ENCODE measurements around the gene CNOT1.

GRCh38 chr16:58507963-58508670, 121.5 kb downstream of the CNOT1 start:
- TF ChIP-seq CTCF (IDR thresholded peaks at IDR 0.05) = no peak
- no peak for TF ChIP-seq POLR2A (IDR thresholded peaks at IDR 0.05)

Measured in right lobe of liver (tissue), 4 donors.